Stimulated activated CD4-positive, alpha-beta T cell treated with anti-CD3 and anti-CD28 coated beads, TNF-alpha, amount 100 ng/mL, for 24 hours (primary cell): Measurements from ENCODE around the gene PPP3CB.

Experiments
- DNase-seq, 3 experiments: peaks; one replicate each; pipeline ENCODE4 v3.0.0-alpha.2; 2020; ENCODE audit warnings: low read depth in 3 of 3

Gene PPP3CB

DNA sequence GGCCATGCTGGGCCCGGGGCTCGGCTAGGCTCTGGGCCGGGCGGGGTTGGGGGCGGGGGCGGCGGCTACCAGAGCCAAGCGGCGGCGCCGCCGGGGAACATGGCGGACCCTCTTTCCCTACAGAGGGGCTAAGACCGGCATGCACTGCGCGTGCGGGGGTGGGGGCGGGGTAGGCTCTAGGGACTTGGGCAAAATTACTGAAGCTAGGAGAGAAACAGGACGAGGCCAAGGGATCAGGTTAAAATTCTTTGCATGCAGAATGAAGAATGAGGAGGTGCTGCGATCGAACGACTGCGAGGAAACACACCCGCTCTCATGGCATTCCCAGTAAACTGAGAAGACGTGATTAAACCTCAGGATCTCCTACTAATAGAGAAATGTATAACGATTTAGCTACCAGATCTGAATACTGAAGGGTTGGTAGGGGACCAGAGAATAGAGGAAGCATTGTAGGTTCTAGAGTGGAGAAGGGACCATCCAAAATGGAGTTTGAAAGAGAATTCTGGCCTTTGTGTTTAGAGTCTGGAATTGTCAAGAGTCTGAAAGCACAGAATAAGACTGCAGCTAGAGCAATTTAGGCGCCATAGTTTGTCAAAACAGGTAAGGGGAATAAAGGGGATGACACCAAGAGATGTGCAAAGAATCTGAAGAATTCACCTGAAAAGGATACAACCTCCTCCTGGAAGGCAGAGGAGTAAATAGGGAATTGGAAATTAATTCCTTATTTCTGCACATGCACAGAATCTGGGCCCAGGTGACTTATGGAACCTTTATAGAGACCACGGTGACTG is at the start of gene PPP3CB:
PPP3CB (minus strand) TSS at position 141 of the 791 bp plus-strand sequence; CDS start at position 6, 135 bp downstream.
- DNase-seq, result peak; percentile 78 to 92 (median 82)

DNA sequence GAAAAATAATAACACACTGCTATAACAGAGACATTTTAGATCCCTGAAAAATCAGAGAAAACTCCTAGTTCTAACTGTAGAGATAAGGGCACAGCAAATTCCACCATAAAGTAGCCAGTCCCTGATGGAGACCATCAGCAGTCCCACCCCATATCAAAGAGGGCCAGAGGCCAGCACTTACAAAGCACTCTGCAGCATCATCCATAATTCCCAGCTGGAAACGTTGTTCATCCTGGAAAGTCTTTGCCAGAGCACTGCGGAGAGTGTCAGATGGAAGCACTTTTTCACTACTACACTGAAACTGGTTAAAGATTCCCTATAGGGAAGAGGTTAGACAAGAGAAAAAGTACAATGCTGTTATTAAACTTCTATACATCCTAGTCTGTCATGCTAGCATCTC is 49.5 kb upstream of the PPP3CB start:
- DNase-seq, result no peak

DNA sequence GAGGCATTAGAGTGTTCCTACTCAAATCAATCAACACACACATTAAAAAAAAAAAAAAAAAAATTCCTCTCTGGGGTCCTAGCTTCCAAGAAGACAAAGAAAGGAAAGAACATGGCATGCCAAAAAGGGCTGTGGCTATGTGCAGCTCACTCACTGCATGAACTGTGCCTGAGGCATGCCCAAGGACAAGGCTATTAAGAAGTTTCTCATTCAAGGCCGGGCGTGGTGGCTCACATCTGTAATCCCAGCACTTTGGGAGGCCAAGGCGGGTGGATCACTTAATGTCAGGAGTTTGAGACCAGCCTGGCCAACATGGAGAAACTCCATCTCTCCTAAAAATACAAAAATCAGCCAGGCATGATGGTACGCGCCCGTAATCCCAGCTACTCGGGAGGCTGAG is 41.9 kb upstream of the PPP3CB start:
- DNase-seq, result no peak

DNA sequence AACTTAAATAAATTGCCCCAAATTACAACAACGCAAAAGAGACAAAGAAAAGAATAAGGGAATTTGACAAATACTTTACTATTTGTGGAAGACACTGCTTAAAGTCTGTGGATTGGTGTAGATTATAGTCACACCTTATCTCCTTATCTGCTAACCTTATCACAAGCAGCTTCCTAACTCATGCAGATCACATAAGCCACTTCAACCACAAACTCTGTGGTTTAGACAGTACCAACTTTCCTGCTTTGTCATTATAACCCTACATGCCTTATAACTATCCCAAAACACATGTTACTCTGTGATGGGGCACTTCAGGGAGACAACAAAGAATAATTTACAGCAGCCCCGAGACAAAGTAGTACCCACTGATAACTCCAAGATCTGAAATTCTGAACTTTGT is 41.5 kb upstream of the PPP3CB start:
- DNase-seq, result no peak

DNA sequence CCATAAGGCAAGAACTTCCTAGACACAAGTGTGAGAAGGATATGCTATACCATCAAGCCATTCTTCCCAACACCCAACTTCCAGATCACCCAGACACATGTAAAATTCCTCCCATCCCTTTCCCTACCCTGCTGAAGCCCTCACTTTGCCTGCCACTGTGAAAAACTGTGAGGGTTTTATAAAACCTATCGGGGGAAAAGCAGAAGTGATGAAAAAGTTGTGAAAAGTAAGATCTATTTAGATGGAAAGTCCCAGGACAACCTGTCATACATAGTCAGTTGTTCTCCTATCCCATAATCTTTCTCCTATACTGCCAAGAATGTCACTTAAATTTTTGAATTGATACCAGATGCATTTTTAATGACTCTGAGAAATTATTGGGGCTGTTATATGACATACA is 39.0 kb upstream of the PPP3CB start:
- DNase-seq, result no peak

DNA sequence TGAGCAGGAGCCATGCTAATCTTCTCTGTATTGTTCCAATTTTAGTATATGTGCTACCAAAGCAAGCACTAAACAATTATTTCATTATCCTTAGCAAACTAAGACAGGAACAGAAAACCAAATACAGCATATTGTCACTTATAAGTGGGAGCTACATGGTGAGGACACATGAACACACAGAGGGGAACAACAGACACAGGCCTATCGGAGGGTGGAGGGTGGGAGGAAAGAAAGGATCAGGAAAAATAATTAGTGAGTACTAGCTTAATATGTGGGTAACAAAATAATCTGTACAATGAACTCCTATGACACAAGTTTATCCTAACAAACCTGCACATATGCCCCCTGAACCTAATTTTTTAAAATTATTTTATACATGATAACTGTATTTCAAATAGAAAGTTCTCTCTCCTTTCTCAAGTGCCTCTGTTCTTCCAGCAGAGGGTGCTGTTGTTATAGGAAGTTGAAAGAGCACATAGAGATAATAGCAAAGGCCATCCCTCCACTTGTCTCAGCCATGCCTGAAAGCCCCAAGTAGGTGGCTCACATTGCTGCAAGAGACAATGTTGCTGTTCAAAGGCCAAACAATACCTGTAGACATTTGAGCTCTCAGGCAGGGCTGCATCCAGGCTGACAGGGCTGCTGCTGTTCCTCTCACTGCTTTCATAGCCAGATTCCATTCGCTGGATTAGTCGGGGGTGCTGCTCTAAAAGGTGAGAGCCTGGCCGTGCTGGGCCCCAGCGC is 33.4 kb upstream of the PPP3CB start:
- peak; percentile 5 to 37 (median 5) for DNase-seq

DNA sequence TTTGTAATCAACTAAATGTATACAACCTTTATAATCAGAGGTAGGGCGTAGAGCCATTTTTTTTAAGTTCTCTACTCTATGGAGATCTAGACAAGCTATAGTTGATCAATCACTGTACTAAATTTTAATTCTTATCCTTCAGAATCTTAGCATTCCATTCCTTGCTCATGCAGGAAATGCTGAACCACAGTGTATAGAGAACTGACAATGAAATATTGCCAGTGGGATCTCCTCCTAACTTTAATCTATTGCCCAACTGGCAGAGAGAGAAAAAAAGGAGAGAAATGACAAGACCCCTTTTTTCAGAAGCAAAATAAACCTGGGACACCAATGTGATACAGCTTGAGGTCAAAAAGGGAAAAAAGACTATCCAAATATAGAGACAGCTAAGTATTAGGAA is 26.4 kb upstream of the PPP3CB start:
- no peak for DNase-seq

DNA sequence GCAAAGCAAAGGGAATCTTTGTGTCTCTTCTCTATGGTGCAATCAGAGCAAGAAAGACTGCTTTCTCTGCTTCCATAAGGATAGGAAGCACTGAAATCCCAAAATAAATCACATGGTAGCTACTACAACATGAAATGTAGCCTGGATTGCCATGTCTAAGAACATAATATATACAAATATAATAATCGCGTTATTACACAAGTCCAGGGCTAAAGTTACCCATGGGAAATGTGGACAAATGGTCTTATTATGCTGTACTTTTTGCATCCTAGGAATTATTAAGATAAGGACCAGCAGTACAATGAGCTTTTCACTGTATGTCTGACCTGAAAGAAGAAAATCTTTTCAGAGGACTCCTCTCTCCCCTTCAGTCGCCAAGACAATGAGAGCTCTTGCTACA is 23.5 kb upstream of the PPP3CB start:
- DNase-seq, result no peak

DNA sequence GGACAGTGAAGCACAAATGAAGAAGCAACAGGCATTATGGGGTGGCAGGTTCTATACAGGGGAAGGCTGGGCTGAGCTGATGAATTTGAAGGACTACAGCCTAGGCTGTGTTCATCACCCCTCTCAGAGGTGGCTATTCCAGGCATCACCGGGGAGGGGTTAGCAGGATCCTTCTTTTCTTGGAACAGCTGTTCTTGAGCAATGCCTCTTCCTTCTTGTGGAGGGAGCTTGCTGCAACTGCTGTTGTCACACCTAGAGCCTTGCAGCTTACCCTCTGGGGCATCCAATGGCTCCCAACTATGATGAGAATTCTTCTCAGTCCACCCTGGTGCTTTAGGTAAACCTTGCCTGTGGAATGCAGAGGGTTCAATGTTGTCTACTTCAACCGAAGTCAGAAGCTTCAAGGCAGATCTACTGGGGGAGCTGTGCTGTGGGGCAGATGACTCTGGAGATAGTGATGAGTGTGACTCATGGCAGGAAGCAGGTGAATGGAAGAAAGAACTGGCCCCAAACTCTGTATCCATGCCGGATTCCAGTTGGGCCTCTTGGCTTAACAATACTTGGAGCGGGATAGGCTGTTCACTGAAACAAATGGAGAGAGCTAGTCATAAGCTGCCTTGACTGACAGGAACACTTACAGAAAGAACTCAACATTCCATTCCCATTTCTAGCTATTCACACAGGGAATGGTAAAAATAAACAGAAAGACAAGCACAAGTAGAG is 21.5 kb upstream of the PPP3CB start:
- DNase-seq, result no peak

DNA sequence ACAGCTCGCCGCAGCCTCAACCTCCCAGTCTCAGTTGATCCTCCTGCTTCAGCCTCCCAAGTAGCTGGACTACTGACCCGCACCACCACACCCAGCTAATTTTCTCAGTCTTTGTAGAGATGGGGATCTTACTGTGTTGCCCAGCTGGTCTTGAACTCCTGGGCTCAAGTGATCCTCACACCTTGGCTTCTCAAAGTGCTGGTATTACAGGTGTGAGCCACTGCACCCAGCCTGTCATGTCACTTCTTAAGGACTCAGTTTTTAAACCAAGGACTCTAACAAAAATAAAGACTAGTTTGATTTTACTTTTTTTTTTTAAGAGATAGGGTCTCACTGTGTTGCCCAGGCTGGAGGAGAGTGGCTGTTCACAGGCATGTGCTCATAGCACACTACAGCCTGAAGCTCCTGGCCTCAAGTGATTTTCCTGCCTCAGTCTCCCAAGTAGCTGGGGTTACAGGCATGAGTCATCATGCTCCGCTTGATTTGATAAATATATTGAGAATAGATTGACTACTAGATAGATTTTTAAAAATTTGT is 16.5 kb upstream of the PPP3CB start:
- no peak for DNase-seq

DNA sequence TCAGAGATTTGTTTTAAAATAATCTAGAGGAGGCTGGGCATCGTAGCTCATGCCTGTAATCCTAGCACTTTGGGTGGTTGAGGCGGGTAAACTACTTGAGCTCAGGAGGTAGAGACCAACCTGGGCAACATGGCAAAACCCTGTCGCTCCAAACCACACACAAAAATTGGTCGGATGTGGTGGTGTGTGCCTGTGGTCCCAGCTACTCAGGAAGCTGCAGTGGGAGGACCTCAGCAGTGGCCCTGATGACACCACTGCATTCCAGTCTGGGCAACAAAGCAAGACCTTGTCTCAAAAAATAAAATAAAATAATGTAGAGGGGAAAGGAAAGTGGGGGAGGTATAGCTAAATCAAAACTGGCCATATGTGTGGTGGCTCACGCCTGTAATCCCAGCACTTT is 13.9 kb upstream of the PPP3CB start:
- DNase-seq, result no peak

DNA sequence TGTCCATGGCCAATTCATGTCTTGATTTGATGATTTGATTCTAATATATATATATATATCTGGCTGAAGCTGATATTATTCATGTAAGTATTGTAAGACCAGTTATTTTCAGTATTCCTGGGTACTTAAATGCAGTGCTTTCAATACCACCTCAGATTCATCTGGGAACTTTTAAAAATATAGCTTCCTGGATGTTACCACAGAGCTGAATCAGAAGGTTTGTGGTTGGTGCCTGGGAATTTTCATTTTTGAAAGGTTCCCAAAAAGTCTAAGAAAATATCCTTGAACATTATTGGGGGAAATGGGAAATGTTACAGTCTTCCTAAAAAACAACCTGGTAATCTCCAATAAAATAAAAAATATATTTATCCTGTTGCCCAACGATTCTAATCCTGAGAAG is 10.7 kb upstream of the PPP3CB start:
- DNase-seq, result no peak

DNA sequence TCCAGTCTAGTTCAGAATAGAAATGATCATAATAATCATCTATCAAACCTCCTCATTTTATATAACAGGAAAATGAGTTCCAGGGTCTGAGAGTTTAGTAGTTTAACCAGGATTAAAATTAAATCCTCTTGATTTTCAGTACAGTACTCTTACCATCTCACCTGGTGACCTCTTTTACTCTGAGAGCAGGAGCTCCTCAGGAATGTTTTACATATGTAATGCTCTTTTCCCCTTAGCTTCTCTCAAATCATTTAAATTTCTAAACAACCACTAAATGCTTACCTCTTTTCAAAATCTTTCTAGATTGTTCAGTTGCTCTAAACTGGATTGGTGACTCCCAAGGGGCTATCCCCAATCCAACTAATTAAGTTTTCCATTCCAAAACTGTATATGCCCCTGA is 10.2 kb upstream of the PPP3CB start:
- DNase-seq, result no peak

DNA sequence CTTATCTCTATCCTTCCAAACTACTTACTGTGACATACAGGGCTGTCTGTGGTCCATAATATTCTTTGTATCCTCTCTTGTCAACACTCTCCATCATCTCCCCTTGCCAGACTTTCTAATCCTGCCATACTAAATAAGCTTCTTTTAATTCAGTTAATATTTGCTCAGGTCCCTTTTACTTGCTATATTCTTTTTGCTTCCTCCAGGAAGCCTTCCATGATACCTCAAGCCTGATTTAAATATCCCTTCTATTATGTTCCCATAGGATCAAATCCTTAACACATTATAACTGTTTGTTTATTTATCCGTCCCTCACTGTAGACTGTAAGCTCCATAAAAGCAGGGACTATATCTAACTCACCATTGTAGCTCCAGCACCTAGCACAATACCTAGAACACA is 7.2 kb upstream of the PPP3CB start:
- DNase-seq, result no peak

DNA sequence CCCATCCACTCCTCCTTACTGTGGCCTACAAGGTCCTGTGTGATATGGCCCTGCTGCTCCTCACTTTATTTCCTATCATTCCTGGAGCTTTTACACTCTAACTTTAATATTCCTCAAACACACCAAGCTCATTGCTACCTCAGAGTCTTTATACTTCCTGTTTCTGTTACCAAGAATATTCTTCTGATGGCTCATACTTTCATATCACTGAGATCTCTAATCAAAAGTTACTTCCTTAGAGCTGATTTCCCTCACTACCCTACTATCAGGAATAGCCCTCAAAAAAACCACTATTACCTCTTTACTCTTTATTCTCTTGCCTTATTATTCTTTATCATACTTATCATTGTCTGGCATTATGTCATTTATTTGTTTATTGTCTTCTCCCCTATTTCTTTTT is 5.8 kb upstream of the PPP3CB start:
- no peak for DNase-seq

DNA sequence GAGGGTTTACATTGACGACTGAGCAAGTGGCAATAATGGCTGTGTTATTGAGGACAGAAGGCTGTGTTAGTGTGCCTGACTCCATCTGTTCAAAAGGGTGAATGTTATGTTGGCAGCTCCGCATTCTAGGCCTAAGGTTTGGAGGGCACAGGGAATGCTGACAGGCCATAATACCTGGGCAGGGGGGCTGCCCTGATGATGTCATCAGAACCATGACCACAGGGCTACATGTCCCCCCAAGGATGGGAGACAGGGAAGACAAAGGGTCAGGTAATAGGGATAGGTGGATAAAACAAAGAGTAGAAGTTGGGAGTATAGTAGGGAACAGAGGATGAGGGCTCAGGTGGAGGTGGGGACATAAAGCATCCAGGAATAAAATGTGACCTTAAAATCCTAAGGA is 1.8 kb upstream of the PPP3CB start:
- DNase-seq, result no peak

DNA sequence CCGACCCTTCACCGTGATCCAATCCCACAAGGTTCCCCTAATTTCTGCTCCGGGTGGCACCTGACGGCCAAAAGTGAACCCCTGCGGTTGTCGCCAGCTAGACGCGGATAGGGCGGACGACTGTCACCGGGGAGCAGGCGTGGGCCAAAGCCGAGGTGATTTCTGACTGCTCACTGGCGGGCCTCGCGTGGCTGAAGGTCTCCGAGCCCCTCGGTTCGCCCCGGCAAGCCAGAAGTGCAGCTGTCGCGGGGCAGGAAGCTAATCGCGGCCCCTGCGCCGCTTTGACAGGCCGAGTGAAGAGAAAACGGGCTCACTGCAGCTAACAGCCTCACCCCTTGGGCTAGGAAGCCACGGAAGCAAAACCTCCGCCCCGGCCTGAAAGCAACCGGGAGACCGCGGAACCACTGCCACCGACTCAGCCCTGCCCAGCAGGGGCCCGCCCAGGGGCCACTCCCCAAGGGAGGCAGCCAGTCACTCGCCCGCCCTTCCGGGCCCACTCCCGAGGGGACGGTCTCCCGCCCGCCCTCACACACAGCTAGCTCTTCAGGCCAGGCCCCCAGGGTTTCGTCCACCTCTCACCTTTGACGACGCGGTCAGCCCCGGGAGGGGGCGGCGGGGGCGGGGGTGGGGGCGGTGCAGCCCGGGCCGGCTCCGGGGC is 469 bp downstream of the PPP3CB start:
- peak; percentile 73 to 87 (median 74) for DNase-seq

DNA sequence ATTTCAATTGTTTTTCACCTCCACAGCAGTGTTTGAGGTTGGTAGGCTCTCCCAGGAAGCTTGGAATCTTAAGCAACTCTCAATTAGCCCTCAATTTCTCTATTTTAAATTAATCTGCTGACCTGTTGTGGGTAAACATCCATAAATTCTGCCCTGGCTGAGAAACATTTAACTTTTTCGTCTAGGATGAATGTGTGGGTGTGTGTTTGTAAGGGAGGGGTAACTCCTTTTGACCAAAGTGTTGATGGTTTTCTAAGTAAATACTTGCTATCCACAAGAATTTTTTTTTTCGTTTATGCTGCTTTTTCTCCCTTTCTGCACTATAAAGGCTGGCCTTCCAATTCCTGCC is 973 bp downstream of the PPP3CB start:
- no peak for DNase-seq

DNA sequence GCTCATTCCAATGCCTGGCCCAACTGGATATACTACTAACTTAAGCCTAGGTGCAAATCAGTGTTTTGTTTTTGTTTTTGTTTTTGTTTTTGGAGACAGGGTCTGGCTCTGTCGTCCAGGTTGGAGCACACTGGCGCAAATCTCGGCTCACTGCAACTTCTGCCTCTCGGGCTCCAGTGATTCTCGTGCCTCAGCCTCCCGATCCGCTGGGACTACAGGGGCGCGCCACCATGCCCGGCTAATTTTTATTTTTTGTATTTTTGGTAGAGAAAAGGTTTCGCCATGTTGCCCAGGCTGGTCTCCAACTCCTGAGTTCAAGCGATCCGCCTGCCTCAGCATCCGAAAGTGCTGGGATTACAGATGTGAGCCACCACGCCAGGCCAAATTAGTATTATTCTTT is 1.6 kb downstream of the PPP3CB start:
- DNase-seq, result no peak

DNA sequence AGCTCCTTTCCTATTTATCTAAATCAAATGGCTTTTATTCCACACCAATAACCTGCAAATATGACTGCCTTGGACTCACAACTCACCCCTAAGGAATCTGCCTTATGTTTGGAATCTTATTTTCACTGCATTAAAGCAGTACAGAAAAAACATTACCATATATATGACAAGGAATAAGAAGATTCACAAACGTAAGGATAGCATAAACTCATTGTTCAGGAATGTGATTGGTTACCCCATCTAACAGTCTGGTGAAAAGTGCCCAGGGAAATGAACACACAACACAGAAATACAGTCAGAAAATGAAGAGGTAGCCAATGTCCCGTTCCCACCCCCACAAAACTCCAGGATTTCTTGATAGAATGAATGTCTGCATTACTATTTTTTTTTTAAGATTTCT is 2.0 kb downstream of the PPP3CB start:
- no peak for DNase-seq

DNA sequence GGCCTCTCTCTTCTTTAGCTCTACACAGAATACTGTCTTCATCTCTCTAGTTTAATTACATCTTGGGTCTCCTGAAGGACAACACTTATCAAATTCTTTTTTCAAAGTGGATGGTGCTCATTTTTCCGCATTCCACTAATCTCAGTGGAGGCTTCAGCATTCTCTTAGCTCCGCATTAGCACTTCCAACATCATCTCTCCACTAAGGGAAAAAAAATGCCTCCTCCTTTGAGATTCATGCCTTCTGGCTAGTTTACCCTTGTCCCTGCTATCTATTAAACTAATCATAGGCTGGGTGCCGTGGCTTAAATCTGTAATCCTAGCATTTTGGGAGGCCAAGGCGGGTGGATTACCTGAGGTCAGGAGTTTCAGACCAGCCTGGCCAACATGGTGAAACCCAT is 9.2 kb downstream of the PPP3CB start:
- DNase-seq, result no peak

DNA sequence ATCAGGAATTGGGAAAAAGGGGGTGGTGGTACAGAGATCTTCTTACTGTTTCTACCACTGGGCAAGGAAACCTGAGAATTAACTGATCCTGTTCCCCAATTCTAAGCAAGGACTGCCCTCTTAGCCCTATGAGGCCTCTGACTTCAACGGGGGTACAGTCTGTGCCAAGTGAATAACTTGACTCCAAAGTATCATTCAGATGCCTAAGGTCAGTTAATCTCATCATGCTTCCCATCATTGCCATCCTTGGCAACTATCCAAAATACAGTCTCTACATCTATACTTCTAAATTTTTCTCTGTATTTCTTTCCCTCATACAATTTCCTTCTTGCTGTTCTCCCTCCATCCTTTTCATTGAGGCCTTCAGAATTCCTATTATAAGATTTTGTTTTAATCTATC is 10.5 kb downstream of the PPP3CB start:
- no peak for DNase-seq
